Measurements from ENCODE around the gene KCNMA1.

Gene KCNMA1

GRCh38 chr10:77310288-77310840 is 327.2 kb downstream of the KCNMA1 start:
- no peak for DNase-seq

DNA sequence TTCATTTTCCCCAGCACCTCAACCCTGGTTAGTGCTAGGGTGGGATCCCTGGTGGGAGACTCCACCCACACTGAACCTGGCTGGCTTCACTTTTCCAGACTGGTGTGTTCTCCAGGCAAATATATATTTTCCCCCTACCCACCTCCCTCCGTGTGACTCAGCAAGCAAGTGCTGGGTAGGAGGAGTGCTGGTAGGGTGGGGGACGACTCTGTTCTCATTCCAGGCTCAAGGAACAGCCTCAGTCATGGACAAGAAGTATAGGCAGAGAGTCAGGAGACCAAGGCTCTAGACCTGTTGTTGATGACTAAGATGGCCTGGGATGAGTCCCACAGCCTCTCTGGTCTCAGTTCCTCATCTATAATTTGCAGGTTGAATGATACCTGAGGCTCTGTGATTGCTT is 328.1 kb downstream of the KCNMA1 start:
- no peak for DNase-seq

GRCh38 chr10:77309092-77309491 is 328.5 kb downstream of the KCNMA1 start:
- DNase-seq: no peak

DNA sequence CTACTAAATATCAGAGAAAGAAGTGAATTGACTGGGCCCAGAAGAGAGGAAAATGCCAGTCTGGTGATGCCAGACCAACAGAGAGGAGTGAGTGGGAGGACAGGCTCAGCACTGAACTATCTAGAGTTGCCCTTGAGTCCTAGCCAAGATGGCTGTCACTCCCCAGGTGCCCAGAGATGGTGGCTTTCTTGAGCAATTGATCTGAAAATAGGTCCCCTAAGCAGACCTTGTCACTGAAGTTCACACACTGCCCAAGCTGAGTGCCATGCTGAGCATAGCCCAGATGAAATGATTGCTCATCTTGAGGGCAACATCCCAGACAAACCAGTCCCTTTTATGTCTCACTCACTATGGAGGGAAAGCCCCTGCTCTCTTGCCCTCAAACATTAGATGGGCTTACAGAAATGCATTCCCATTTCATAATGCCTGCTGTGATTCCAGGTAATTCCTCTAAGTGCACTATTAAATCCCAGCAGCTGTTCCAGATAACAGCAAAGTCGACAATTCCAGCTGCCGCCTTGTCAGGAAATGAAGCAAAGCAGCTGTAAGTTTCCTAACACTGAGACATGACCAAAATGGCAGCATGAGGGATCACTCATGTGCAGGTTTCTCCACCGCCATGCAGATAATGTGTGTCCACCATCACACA is 329.4 kb downstream of the KCNMA1 start:
- DNase-seq: no peak

- no peak for DNase-seq
Measured at GRCh38 chr10:77306666-77307065, 330.9 kb downstream of the KCNMA1 start.

DNA sequence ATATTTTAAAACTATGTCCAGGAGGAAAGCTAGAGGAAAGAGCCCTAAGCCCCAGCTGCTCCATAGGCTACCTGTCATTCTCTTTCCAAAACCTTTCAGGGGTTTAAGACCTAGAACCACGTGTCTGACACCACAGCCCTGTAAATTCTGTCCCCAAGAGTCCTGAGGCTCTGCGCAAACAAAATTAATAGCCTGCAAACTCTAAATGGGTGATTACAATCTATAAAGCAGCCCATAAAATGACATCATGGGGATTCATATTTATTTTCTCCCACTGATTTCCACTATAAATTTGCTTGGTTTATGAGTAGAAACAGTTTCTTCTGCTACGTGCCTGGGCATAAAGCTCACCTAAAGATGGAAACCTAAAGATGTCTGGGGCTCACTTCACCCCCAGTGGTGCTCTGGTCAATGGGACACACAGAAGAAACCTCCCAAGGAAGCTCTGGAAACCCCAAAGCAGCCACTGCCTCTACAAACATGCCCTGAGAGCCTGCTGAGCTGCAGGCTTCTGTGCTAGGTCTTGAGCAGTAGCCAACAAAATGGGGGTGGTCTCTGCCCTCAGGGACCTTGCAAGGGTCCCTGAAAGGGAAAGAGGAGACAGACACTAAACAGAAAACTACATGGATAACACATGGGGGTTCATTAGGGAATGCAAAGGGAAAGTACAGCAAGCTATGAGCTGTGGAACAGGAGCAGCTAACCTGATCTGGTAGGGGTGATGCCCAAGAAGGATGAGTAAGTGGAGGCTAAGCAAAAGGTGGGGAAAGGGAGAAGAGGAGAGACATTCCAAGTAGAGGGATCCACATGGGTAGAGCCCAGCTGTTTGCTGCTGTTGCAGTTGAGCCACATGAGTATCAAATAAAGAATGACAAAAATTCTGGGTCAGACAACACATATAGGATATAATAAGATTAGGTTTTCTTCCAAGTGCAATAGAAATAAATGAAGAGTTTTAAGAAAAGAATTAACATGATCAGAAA is 331.7 kb downstream of the KCNMA1 start:
- no peak for DNase-seq

- no peak for DNase-seq
Measured at GRCh38 chr10:77304192-77304591, 333.4 kb downstream of the KCNMA1 start.

GRCh38 chr10:77301305-77301730 is 336.3 kb downstream of the KCNMA1 start:
- DNase-seq: no peak

- no peak for DNase-seq
Measured at GRCh38 chr10:77300682-77301302, 336.8 kb downstream of the KCNMA1 start.

GRCh38 chr10:77299320-77299719 is 338.3 kb downstream of the KCNMA1 start:
- no peak for DNase-seq

DNA sequence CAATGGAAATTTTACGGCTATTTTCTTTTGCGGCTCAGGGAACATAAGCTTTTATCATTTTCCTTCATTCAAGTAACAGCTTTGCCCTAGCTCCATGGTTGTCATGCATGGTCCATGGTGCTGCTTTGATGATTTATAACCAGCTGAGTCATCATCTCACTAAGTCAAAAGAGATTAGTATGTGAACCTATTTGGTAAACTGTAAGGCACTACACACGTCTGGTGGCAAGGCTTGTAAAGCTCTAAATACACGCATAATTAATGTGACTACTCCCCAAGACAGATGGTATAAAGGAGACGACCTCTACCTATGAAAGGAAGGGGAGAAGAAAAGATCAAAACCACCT is 340.2 kb downstream of the KCNMA1 start:
- DNase-seq: no peak

- no peak for DNase-seq
Measured at GRCh38 chr10:77296534-77297392, 340.8 kb downstream of the KCNMA1 start.

- DNase-seq: no peak
Measured at GRCh38 chr10:77293773-77294172, 343.8 kb downstream of the KCNMA1 start.

GRCh38 chr10:77293347-77293746 is 344.3 kb downstream of the KCNMA1 start:
- DNase-seq: no peak

- DNase-seq: no peak
Measured at GRCh38 chr10:77291596-77292505, 345.8 kb downstream of the KCNMA1 start.

DNA sequence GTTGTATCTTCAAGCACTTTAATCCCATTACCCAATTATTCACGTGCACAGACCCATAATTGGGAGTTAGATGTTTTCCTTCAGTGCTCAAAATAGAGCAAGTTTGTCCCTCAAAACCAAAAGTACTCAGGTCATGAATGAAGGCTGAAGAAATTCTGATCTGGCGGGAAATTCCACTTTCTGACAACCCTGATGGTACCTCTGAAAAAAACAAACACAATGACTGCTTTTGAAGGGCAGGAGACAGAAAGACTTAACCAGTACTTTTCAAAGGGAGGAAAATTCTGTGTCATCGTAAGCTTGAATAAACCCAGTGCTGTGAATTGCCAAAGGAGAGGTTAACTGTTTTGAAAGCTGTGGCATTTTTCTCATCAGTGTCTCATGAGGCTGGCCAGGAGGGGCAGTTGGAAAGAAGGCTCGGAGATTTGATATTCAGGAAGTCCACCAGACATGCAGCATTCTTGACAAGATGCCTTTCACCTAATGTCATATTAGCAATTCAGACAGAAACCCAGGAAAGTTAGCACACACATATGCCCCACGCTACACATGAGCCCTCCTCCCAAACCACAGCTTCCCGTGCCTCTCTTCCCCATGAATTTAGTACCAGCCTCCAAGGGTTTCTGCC is 347.0 kb downstream of the KCNMA1 start:
- no peak for DNase-seq

- DNase-seq: no peak
Measured at GRCh38 chr10:77289790-77290189, 347.8 kb downstream of the KCNMA1 start.

DNA sequence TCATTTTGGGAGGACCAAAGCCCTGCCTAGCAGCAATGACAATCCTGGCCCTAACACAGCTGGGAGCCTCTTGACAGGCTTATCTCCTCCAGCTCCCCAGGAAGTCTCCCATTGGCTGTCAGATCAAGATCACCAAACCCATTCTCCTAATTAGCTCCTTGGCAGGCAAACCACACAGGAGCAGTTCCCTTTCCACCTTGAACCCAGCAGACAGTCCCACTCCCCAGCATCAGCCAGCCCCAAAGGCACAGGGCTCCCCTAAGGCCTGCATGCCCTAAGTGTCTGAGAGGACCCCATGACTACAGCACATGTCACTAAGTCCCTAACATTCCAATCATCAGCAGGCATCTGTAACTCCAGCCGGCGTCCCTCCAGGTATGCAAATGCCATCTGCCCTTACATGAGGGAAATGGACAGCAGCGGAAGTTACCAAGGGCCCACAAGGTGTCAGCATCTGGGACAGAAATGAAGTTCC is 348.5 kb downstream of the KCNMA1 start:
- no peak for DNase-seq

- DNase-seq: no peak
Measured at GRCh38 chr10:77287647-77288120, 349.9 kb downstream of the KCNMA1 start.

Measured in stimulated activated naive CD4-positive, alpha-beta T cell treated with Interleukin-2 at 50 U/mL for 16 hours (primary cell).